Ishikawa (cell line): ENCODE results near the gene SLC45A1.

Experiments used
- CEBPB ChIP-seq: IDR thresholded peaks from 2 replicates; pipeline ENCODE4 v1.6.1; 2012
- EGR1 ChIP-seq: IDR thresholded peaks from 2 replicates; pipeline ENCODE4 v1.6.1; 2012
- RAD21 ChIP-seq: IDR thresholded peaks from 2 replicates; pipeline ENCODE4 v1.6.1; 2012; ENCODE audit warnings: low read depth
- REST ChIP-seq: IDR thresholded peaks from 2 replicates; pipeline ENCODE4 v1.6.1; 2012; ENCODE audit warnings: low read depth, mild to moderate bottlenecking
- TAF1 ChIP-seq: IDR thresholded peaks from 2 replicates; pipeline ENCODE4 v1.6.1; 2012; ENCODE audit warnings: low read depth, mild to moderate bottlenecking
- TCF12 ChIP-seq: IDR thresholded peaks from 2 replicates; pipeline ENCODE4 v1.6.1; 2012; ENCODE audit warnings: low read depth
- TEAD4 ChIP-seq: IDR thresholded peaks from 2 replicates; pipeline ENCODE4 v1.6.1; 2012
- YY1 ChIP-seq: IDR thresholded peaks from 2 replicates; pipeline ENCODE4 v1.6.1; 2012; ENCODE audit warnings: low read depth
- ZBTB7A ChIP-seq: IDR thresholded peaks from 2 replicates; pipeline ENCODE4 v1.6.1; 2012; ENCODE audit warnings: low read depth

- TF ChIP-seq CEBPB (no peak), TEAD4 (no peak), TAF1 (no peak), ZBTB7A (no peak), YY1 (no peak), RAD21 (no peak), REST (no peak), EGR1 (no peak), TCF12 (no peak)
Measured at GRCh38 chr1:8313231-8313630, 4.7 kb upstream of the SLC45A1 start.
